Measurements from ENCODE around the gene SEMA3D.

SEMA3D gene

DNA sequence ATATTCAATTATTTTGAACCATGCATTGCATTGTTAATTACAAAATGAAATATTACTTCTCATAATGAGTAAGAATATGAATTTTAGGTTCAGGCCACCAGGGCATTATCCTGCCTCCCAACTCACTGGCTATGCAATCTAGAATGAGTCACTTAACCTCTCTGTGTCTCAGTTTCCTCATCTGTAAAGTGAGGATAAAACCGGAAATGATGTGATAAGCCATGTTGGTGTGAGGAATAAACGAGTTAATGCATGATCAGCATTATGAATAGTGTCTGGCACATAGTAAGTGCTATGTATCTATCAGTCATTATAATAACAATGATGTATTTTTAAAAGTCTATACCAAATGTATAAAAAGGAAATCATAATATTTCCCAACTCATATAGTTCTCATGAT, 85.5 kb downstream of the SEMA3D start:
- Histone ChIP-seq H4K8ac (ENCODE audit: low read depth, low read length) (peak overlapping the region; percentile 56), H3K4me1 (ENCODE audit: control insufficient read depth, low read depth, low read length) (no peaks in the 10 kb centered on the region), H3K23ac (ENCODE audit: low read length) (no peak overlapping the region), H3K18ac (ENCODE audit: low read length) (no peak overlapping the region), H3K36me3 (ENCODE audit: control insufficient read depth, insufficient read depth, low read length) (no peaks in the 10 kb centered on the region), H2AK5ac (ENCODE audit: low read length) (no peak overlapping the region), H3K79me1 (ENCODE audit: low read length) (no peaks in the 10 kb centered on the region), H2BK120ac (ENCODE audit: low read depth, low read length) (no peak overlapping the region), H3K27me3 (ENCODE audit: insufficient read depth, low read length, poor library complexity) (no peaks in the 10 kb centered on the region), H3K4me2 (ENCODE audit: low read length) (no peak overlapping the region), H3K4ac (ENCODE audit: low read depth, low read length) (no peak overlapping the region), H3K9ac (ENCODE audit: low read length) (no peak overlapping the region), H4K5ac (ENCODE audit: low read length) (no peak overlapping the region), H3K79me2 (ENCODE audit: control insufficient read depth, insufficient read depth, low read length) (no peaks in the 10 kb centered on the region), H3K4me3 (ENCODE audit: low read length) (no peak overlapping the region), H2BK5ac (ENCODE audit: low read length) (no peak overlapping the region), H2BK15ac (replicated peaks; ENCODE audit: low read depth) (no peak overlapping the region), H3K56ac (ENCODE audit: low read length) (no peak overlapping the region), H3K27ac (ENCODE audit: low read depth, low read length) (no peak overlapping the region)
- WGBS (ENCODE audit: extremely low coverage, insufficient coverage, low lambda C conversion rate), result no CpG with 5 or more reads among the region's 2 CpGs
- DNase-seq, result no peak

DNA sequence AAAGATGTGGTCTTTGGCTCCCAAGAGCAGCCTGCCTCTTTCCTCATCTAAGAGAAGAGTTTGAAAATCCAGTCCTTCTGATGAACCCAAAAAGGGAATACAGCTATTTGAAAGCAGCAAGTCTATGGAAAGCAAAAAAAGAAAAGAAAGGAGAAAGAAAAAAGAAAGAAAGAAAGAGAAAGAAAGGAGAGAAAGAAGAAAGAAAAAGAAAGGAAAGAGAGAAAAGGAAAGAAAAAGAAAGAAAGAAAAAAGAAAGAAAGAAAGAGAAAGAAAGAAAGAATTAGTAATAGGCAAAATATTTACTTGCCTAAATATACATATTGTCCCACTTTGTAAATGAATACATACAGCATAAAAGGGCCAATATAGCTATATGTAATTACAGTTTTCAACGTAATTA, 89.0 kb downstream of the SEMA3D start:
- Histone ChIP-seq H3K4me1 (ENCODE audit: control insufficient read depth, low read depth, low read length) (no peaks in the 10 kb centered on the region), H3K4ac (ENCODE audit: low read depth, low read length) (no peak overlapping the region), H3K18ac (ENCODE audit: low read length) (no peak overlapping the region), H3K79me2 (ENCODE audit: control insufficient read depth, insufficient read depth, low read length) (no peaks in the 10 kb centered on the region), H3K36me3 (ENCODE audit: control insufficient read depth, insufficient read depth, low read length) (no peaks in the 10 kb centered on the region), H3K4me2 (ENCODE audit: low read length) (no peak overlapping the region), H3K79me1 (ENCODE audit: low read length) (no peaks in the 10 kb centered on the region), H4K5ac (ENCODE audit: low read length) (no peak overlapping the region), H4K8ac (ENCODE audit: low read depth, low read length) (no peak overlapping the region), H2BK15ac (replicated peaks; ENCODE audit: low read depth) (no peak overlapping the region), H3K27me3 (ENCODE audit: insufficient read depth, low read length, poor library complexity) (no peaks in the 10 kb centered on the region), H2AK5ac (ENCODE audit: low read length) (no peak overlapping the region), H2BK120ac (ENCODE audit: low read depth, low read length) (no peak overlapping the region), H2BK5ac (ENCODE audit: low read length) (no peak overlapping the region), H3K27ac (ENCODE audit: low read depth, low read length) (no peak overlapping the region), H3K23ac (ENCODE audit: low read length) (no peak overlapping the region), H3K4me3 (ENCODE audit: low read length) (no peak overlapping the region), H3K56ac (ENCODE audit: low read length) (no peak overlapping the region), H3K9ac (ENCODE audit: low read length) (no peak overlapping the region)
- DNase-seq, result no peak
- no CpG with 5 or more reads among the region's 1 CpG for WGBS (ENCODE audit: extremely low coverage, insufficient coverage, low lambda C conversion rate)

DNA sequence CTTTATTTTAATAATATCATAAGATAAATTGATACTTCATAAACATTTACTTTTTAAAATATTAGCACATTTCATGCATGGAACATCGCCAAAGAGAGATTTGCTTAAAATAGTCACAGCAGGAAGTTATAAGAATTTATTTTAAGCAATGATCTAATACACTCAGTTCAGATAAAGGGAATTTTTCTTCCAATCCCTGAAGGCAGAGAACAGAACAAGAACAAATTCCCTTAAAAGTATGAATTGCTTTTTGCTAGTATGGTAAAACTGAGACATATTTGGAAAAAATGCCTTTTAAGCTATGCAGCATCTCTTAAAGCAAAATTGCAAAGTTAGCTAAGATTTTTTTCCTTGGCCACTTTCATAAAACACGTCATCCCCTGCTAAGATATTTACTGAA, 91.0 kb downstream of the SEMA3D start:
- Histone ChIP-seq H3K36me3 (ENCODE audit: control insufficient read depth, insufficient read depth, low read length) (no peaks in the 10 kb centered on the region), H3K18ac (ENCODE audit: low read length) (no peak overlapping the region), H3K23ac (ENCODE audit: low read length) (no peak overlapping the region), H3K27me3 (ENCODE audit: insufficient read depth, low read length, poor library complexity) (no peaks in the 10 kb centered on the region), H4K5ac (ENCODE audit: low read length) (no peak overlapping the region), H4K8ac (ENCODE audit: low read depth, low read length) (no peak overlapping the region), H2AK5ac (ENCODE audit: low read length) (no peak overlapping the region), H3K9ac (ENCODE audit: low read length) (no peak overlapping the region), H3K4ac (ENCODE audit: low read depth, low read length) (no peak overlapping the region), H3K4me2 (ENCODE audit: low read length) (no peak overlapping the region), H3K4me1 (ENCODE audit: control insufficient read depth, low read depth, low read length) (no peaks in the 10 kb centered on the region), H3K4me3 (ENCODE audit: low read length) (no peak overlapping the region), H2BK15ac (replicated peaks; ENCODE audit: low read depth) (no peak overlapping the region), H3K79me1 (ENCODE audit: low read length) (no peaks in the 10 kb centered on the region), H2BK5ac (ENCODE audit: low read length) (no peak overlapping the region), H3K56ac (ENCODE audit: low read length) (no peak overlapping the region), H2BK120ac (ENCODE audit: low read depth, low read length) (no peak overlapping the region), H3K79me2 (ENCODE audit: control insufficient read depth, insufficient read depth, low read length) (no peaks in the 10 kb centered on the region), H3K27ac (ENCODE audit: low read depth, low read length) (no peak overlapping the region)
- no peak for DNase-seq
- no CpG with 5 or more reads among the region's 2 CpGs for WGBS (ENCODE audit: extremely low coverage, insufficient coverage, low lambda C conversion rate)

DNA sequence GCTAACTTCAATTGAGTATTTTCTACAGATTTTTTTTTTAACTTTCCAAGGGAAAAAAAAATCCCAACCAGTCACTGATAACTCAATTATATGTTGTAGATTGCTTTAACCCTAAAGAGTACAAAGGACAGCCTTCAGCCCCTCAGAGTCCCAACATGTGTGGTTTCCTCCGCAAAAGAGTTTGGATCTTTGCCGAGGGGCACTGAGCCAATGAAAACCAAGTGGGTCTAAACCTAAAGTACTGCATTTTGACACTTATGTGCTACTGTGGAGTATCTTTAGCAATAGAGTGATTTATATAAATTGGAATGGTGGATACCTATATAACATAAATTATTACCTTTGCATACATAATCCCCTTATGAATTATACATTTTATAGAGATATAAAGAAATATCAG, 91.5 kb downstream of the SEMA3D start:
- no peaks in the 10 kb centered on the region for H3K27me3 ChIP-seq (ENCODE audit: insufficient read depth, low read length, poor library complexity)
- H2BK15ac ChIP-seq (replicated peaks; ENCODE audit: low read depth), result no peak overlapping the region
- no peak overlapping the region for H2BK5ac ChIP-seq (ENCODE audit: low read length)
- H3K4ac ChIP-seq (ENCODE audit: low read depth, low read length), result no peak overlapping the region
- H3K9ac ChIP-seq (ENCODE audit: low read length), result no peak overlapping the region
- H3K18ac ChIP-seq (ENCODE audit: low read length), result no peak overlapping the region
- no peaks in the 10 kb centered on the region for H3K36me3 ChIP-seq (ENCODE audit: control insufficient read depth, insufficient read depth, low read length)
- no peak overlapping the region for H3K56ac ChIP-seq (ENCODE audit: low read length)
- no peak overlapping the region for H3K27ac ChIP-seq (ENCODE audit: low read depth, low read length)
- H3K4me1 ChIP-seq (ENCODE audit: control insufficient read depth, low read depth, low read length), result no peaks in the 10 kb centered on the region
- H4K8ac ChIP-seq (ENCODE audit: low read depth, low read length), result no peak overlapping the region
- no peaks in the 10 kb centered on the region for H3K79me2 ChIP-seq (ENCODE audit: control insufficient read depth, insufficient read depth, low read length)
- no peak overlapping the region for H2AK5ac ChIP-seq (ENCODE audit: low read length)
- H3K4me3 ChIP-seq (ENCODE audit: low read length), result no peak overlapping the region
- no peak overlapping the region for H3K4me2 ChIP-seq (ENCODE audit: low read length)
- no CpG with 5 or more reads among the region's 2 CpGs for WGBS (ENCODE audit: extremely low coverage, insufficient coverage, low lambda C conversion rate)
- no peak for DNase-seq
- H3K79me1 ChIP-seq (ENCODE audit: low read length), result no peaks in the 10 kb centered on the region
- no peak overlapping the region for H3K23ac ChIP-seq (ENCODE audit: low read length)
- no peak overlapping the region for H2BK120ac ChIP-seq (ENCODE audit: low read depth, low read length)
- no peak overlapping the region for H4K5ac ChIP-seq (ENCODE audit: low read length)

DNA sequence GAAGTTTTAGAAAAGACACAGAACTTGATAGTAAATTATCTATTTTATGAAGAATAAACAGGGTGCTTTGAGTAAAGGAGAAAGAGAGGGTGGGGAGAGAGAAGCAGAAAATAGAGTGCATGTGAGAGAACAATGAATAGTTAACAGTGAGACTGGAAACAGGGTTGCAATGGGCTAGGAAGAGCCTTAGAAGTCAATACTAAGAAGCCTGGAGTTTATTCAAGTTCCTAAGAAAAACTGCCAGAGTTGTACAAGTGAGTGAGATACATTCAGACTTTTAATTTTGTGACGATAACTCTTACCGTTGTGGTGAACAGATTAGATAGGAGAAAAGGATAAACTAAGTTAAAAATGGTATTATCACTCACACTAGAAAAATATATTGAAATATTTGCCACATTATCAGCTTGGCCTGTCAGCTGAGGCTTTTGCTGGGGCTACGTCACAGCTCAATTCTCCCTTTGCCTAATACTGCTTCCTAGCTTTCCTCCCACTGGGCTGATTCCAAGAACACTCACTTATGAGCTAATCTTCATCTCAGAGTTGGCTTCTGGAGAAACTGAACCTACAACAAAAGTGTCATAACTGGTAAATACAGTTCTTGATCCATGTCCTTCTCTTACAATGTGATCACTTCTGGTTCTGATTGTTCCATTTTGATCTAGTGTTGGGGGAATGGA, 92.7 kb downstream of the SEMA3D start:
- Histone ChIP-seq H3K4me2 (ENCODE audit: low read length) (no peak overlapping the region), H3K27ac (ENCODE audit: low read depth, low read length) (no peak overlapping the region), H3K4me1 (ENCODE audit: control insufficient read depth, low read depth, low read length) (no peaks in the 10 kb centered on the region), H3K18ac (ENCODE audit: low read length) (no peak overlapping the region), H3K79me1 (ENCODE audit: low read length) (no peaks in the 10 kb centered on the region), H3K36me3 (ENCODE audit: control insufficient read depth, insufficient read depth, low read length) (no peaks in the 10 kb centered on the region), H2AK5ac (ENCODE audit: low read length) (no peak overlapping the region), H2BK5ac (ENCODE audit: low read length) (no peak overlapping the region), H3K56ac (ENCODE audit: low read length) (no peak overlapping the region), H2BK15ac (replicated peaks; ENCODE audit: low read depth) (no peak overlapping the region), H4K5ac (ENCODE audit: low read length) (no peak overlapping the region), H3K23ac (ENCODE audit: low read length) (no peak overlapping the region), H3K79me2 (ENCODE audit: control insufficient read depth, insufficient read depth, low read length) (no peaks in the 10 kb centered on the region), H3K27me3 (ENCODE audit: insufficient read depth, low read length, poor library complexity) (no peaks in the 10 kb centered on the region), H3K9ac (ENCODE audit: low read length) (no peak overlapping the region), H4K8ac (ENCODE audit: low read depth, low read length) (no peak overlapping the region), H3K4me3 (ENCODE audit: low read length) (no peak overlapping the region), H2BK120ac (ENCODE audit: low read depth, low read length) (no peak overlapping the region), H3K4ac (ENCODE audit: low read depth, low read length) (no peak overlapping the region)
- WGBS (ENCODE audit: extremely low coverage, insufficient coverage, low lambda C conversion rate), result no CpG with 5 or more reads among the region's 3 CpGs
- no peak for DNase-seq

DNA sequence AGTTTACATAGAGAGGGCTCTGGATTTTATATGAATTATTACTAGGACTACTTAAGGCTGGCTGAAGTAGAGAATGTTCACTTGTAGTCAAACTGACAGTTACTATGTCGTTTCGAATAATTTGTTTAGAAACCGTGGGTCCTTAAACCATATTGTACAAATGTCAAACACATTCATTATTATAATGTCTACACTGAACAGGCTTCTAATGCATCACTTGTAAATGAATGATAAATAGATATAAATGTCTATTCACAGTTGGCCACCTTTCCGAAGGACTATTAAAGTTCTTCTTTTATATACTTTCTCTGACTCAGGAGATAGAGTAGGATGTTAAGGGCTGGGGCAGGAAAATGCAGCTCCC, 95.3 kb downstream of the SEMA3D start:
- H4K5ac ChIP-seq (ENCODE audit: low read length), result no peak overlapping the region
- H3K56ac ChIP-seq (ENCODE audit: low read length), result no peak overlapping the region
- H2BK5ac ChIP-seq (ENCODE audit: low read length), result no peak overlapping the region
- no peak overlapping the region for H3K4me3 ChIP-seq (ENCODE audit: low read length)
- H3K4me2 ChIP-seq (ENCODE audit: low read length), result no peak overlapping the region
- DNase-seq, result no peak
- no peaks in the 10 kb centered on the region for H3K4me1 ChIP-seq (ENCODE audit: control insufficient read depth, low read depth, low read length)
- no peaks in the 10 kb centered on the region for H3K27me3 ChIP-seq (ENCODE audit: insufficient read depth, low read length, poor library complexity)
- H3K27ac ChIP-seq (ENCODE audit: low read depth, low read length), result no peak overlapping the region
- H3K36me3 ChIP-seq (ENCODE audit: control insufficient read depth, insufficient read depth, low read length), result no peaks in the 10 kb centered on the region
- no CpG with 5 or more reads among the region's 4 CpGs for WGBS (ENCODE audit: extremely low coverage, insufficient coverage, low lambda C conversion rate)
- no peak overlapping the region for H2AK5ac ChIP-seq (ENCODE audit: low read length)
- no peak overlapping the region for H3K23ac ChIP-seq (ENCODE audit: low read length)
- no peak overlapping the region for H2BK15ac ChIP-seq (replicated peaks; ENCODE audit: low read depth)
- no peaks in the 10 kb centered on the region for H3K79me1 ChIP-seq (ENCODE audit: low read length)
- no peak overlapping the region for H3K4ac ChIP-seq (ENCODE audit: low read depth, low read length)
- no peak overlapping the region for H2BK120ac ChIP-seq (ENCODE audit: low read depth, low read length)
- H3K9ac ChIP-seq (ENCODE audit: low read length), result no peak overlapping the region
- no peak overlapping the region for H3K18ac ChIP-seq (ENCODE audit: low read length)
- H3K79me2 ChIP-seq (ENCODE audit: control insufficient read depth, insufficient read depth, low read length), result no peaks in the 10 kb centered on the region
- H4K8ac ChIP-seq (ENCODE audit: low read depth, low read length), result no peak overlapping the region

All from mesendoderm (in vitro differentiated cells).